H1 (cell line): Measurements from ENCODE around the gene ADGRV1. TPM values are rescaled to one million over a fixed set of nuclear protein-coding genes. Genes with fewer than 3 reads are reported as not detected.

Experiments used
- CTCF ChIA-PET: fragments of 300-600 bp; sonication (Branson Sonifier 250); formaldehyde crosslinking; loops from one replicate; lab custom pipeline; 2021; ENCODE audit not compliant: partially characterized antibody; lab: Charles Lee
- POLR2A ChIA-PET: fragments of 300-600 bp; sonication (Branson Sonifier 250); formaldehyde crosslinking; loops from one replicate; lab custom pipeline; 2021; ENCODE audit warnings: inconsistent platforms; ENCODE audit not compliant: partially characterized antibody; lab: Charles Lee
- DNase-seq, 2 experiments: peaks; one replicate each; pipeline versions ENCODE4 v3.0.0 to v3.0.0-alpha.2; 2010 to 2022; ENCODE audit warnings: low spot score in 2 of 2, low read depth in 1 of 2, mixed read lengths in 1 of 2
- FAIRE-seq: peaks from 2 replicates; lab custom pipeline; 2011; peaks lifted over from hg19 to GRCh38; lab: Jason Lieb, UNC
- H2AFZ ChIP-seq: 2 replicates; pipeline ENCODE4 v1.8.1; 2012; ENCODE audit warnings: low read length, inconsistent platforms
- H2AK5ac ChIP-seq: 2 replicates; pipeline ENCODE4 v1.6.1; 2013; ENCODE audit warnings: low read depth, low read length
- H2BK120ac ChIP-seq: replicated peaks from 2 replicates; pipeline ENCODE3; 2013; ENCODE audit warnings: low read depth, low read length, inconsistent platforms
- H2BK12ac ChIP-seq: 2 replicates; pipeline ENCODE4 v1.6.1; 2013; ENCODE audit warnings: low read depth, low read length
- H2BK15ac ChIP-seq: 2 replicates; pipeline ENCODE4 v1.6.1; 2013; ENCODE audit warnings: low read length
- H2BK20ac ChIP-seq: 2 replicates; pipeline ENCODE4 v1.6.1; 2013; ENCODE audit warnings: low read length
- H2BK5ac ChIP-seq: 2 replicates; pipeline ENCODE4 v1.6.1; 2013; ENCODE audit warnings: low read depth, low read length
- H3K14ac ChIP-seq: 2 replicates; pipeline ENCODE4 v1.6.1; 2013; ENCODE audit warnings: inconsistent platforms; ENCODE audit not compliant: insufficient read length
- H3K18ac ChIP-seq: 2 replicates; pipeline ENCODE4 v1.6.1; 2013; ENCODE audit warnings: low read length; ENCODE audit errors: extremely low read depth
- H3K23ac ChIP-seq: 2 replicates; pipeline ENCODE4 v1.6.1; 2013; ENCODE audit warnings: inconsistent platforms; ENCODE audit not compliant: insufficient read length
- H3K23me2 ChIP-seq: 2 replicates; pipeline ENCODE4 v1.6.1; 2013; ENCODE audit warnings: low read depth, low read length
- H3K27ac ChIP-seq: 2 replicates; pipeline ENCODE4 v1.6.1; 2011; ENCODE audit warnings: low read depth, low read length, inconsistent platforms
- H3K27me3 ChIP-seq, 4 experiments: replicated peaks in 1 of 4; 1 replicate in 1 of 4; 2 replicates in 3 of 4; pipeline versions ENCODE4 v1.6.1 to v1.8.1; 2011 to 2013; ENCODE audit warnings: low read length in 3 of 4, mild to moderate bottlenecking in 3 of 4, inconsistent platforms in 2 of 4, mixed read lengths in 2 of 4, moderate library complexity in 1 of 4; ENCODE audit not compliant: control insufficient read depth in 3 of 4, insufficient read depth in 3 of 4; ENCODE audit errors: extremely low read depth in 1 of 4
- H3K36me3 ChIP-seq, 4 experiments: 2 replicates each; pipeline versions ENCODE4 v1.6.1 to v1.8.1; 2011 to 2013; ENCODE audit warnings: mild to moderate bottlenecking in 4 of 4, low read length in 3 of 4, moderate library complexity in 2 of 4, control low read depth in 1 of 4, inconsistent platforms in 1 of 4; ENCODE audit not compliant: insufficient read depth in 4 of 4, control insufficient read depth in 2 of 4
- H3K4ac ChIP-seq: replicated peaks from 2 replicates; pipeline ENCODE3; 2013; ENCODE audit warnings: low read length, low read depth, mixed read lengths, inconsistent platforms; ENCODE audit not compliant: insufficient read length
- H3K4me1 ChIP-seq, 4 experiments: replicated peaks in 1 of 4; 1 replicate in 1 of 4; 2 replicates in 3 of 4; pipeline versions ENCODE4 v1.6.1 to v1.8.1; 2011 to 2013; ENCODE audit warnings: low read length in 3 of 4, inconsistent platforms in 2 of 4, mixed read lengths in 1 of 4; ENCODE audit not compliant: insufficient read depth in 4 of 4, control insufficient read depth in 3 of 4
- H3K4me2 ChIP-seq, 2 experiments: 2 replicates each; pipeline versions ENCODE4 v1.6.1 to v1.8.1; 2011 to 2013; ENCODE audit warnings: low read depth in 2 of 2, low read length in 2 of 2, control low read depth in 1 of 2, inconsistent platforms in 1 of 2, mild to moderate bottlenecking in 1 of 2; ENCODE audit not compliant: insufficient read depth in 1 of 2
- H3K4me3 ChIP-seq, 4 experiments: fragments of 200-600, 300-600 bp in 1 of 4; sonication (generic), shearing (Covaris generic), sonication (Bioruptor Twin) in 1 of 4; 2 replicates each; pipeline versions ENCODE4 v1.5.1 to v1.8.1; 2011 to 2016; ENCODE audit warnings: low read length in 4 of 4, low read depth in 3 of 4, control low read depth in 2 of 4, inconsistent platforms in 2 of 4, mild to moderate bottlenecking in 2 of 4, mixed read lengths in 1 of 4, moderate library complexity in 1 of 4; ENCODE audit not compliant: insufficient read depth in 2 of 4; ENCODE audit errors: extremely low read depth in 1 of 4
- H3K56ac ChIP-seq: replicated peaks from 2 replicates; pipeline ENCODE3; 2013; ENCODE audit warnings: low read depth, mild to moderate bottlenecking, mixed read lengths, low read length, inconsistent platforms; ENCODE audit not compliant: insufficient read length
- H3K79me1 ChIP-seq: 2 replicates; pipeline ENCODE4 v1.6.1; 2013; ENCODE audit warnings: low read depth, low read length, control low read depth
- H3K79me2 ChIP-seq, 2 experiments: 2 replicates each; pipeline versions ENCODE4 v1.6.1 to v1.8.1; 2012 to 2013; ENCODE audit warnings: low read length in 2 of 2, mild to moderate bottlenecking in 2 of 2, inconsistent platforms in 1 of 2; ENCODE audit not compliant: insufficient read depth in 2 of 2, control insufficient read depth in 1 of 2
- H3K9ac ChIP-seq, 4 experiments: replicated peaks in 1 of 4; 1 replicate in 1 of 4; 2 replicates in 3 of 4; pipeline versions ENCODE4 v1.6.1 to v1.8.1; 2011 to 2013; ENCODE audit warnings: low read depth in 3 of 4, low read length in 3 of 4, control low read depth in 2 of 4, mild to moderate bottlenecking in 2 of 4, moderate library complexity in 2 of 4, inconsistent platforms in 1 of 4; ENCODE audit errors: extremely low read depth in 1 of 4
- H3K9me3 ChIP-seq, 2 experiments: 2 replicates each; pipeline versions ENCODE4 v1.6.1 to v1.8.1; 2012 to 2013; ENCODE audit warnings: mild to moderate bottlenecking in 2 of 2, moderate library complexity in 2 of 2, control low read depth in 1 of 2, inconsistent platforms in 1 of 2, low read depth in 1 of 2, low read length in 1 of 2, mixed read lengths in 1 of 2; ENCODE audit not compliant: insufficient read depth in 2 of 2
- H4K20me1 ChIP-seq, 2 experiments: replicated peaks in 1 of 2; 2 replicates each; pipeline versions ENCODE3 to v1.8.1; 2011 to 2013; ENCODE audit warnings: inconsistent platforms in 2 of 2, low read length in 2 of 2, mild to moderate bottlenecking in 1 of 2; ENCODE audit not compliant: insufficient read depth in 2 of 2, control insufficient read depth in 1 of 2
- H4K5ac ChIP-seq: 2 replicates; pipeline ENCODE4 v1.6.1; 2013; ENCODE audit warnings: low read length, low read depth, mixed read lengths, inconsistent platforms; ENCODE audit not compliant: insufficient read length
- H4K8ac ChIP-seq: 2 replicates; pipeline ENCODE4 v1.8.0; 2013; ENCODE audit warnings: mild to moderate bottlenecking, moderate library complexity, low read length, inconsistent platforms; ENCODE audit not compliant: insufficient read depth; ENCODE audit errors: extremely low read depth
- H4K91ac ChIP-seq: replicated peaks from 2 replicates; pipeline ENCODE3; 2013; ENCODE audit warnings: low read length, mixed read lengths, inconsistent platforms; ENCODE audit not compliant: insufficient read length
- EGR1 ChIP-seq: IDR thresholded peaks from 2 replicates; pipeline ENCODE4 v1.6.1; 2011; ENCODE audit warnings: low read depth, low read length, borderline replicate concordance
- GTF2F1 ChIP-seq: IDR thresholded peaks from 2 replicates; pipeline ENCODE4 v1.6.1; 2012; ENCODE audit warnings: low read depth, low read length, improper control_type of control experiment, borderline replicate concordance
- KDM4A ChIP-seq: IDR thresholded peaks from one replicate; pipeline ENCODE4 v1.7.1; 2012; ENCODE audit warnings: low read depth, mild to moderate bottlenecking, moderate library complexity, low read length, inconsistent platforms; ENCODE audit not compliant: severe bottlenecking
- RNF2 ChIP-seq: fragments of 200-900, 300-1000 bp; sonication (generic); IDR thresholded peaks from 2 replicates; pipeline ENCODE4 v1.7.1; 2016; ENCODE audit warnings: borderline replicate concordance, low read depth, mild to moderate bottlenecking, antibody characterized with exemption, low read length; ENCODE audit not compliant: poor library complexity, severe bottlenecking; ENCODE audit errors: missing control alignments
- SIRT6 ChIP-seq: IDR thresholded peaks from one replicate; pipeline ENCODE4 v1.7.1; 2012; ENCODE audit warnings: low read length, inconsistent platforms
- WGBS, 2 experiments: shearing (Covaris generic) in 1 of 2; methylation state at CpG; one replicate each; pipeline versions ENCODE4 v1.1.6 to v1.1.7; 2013 to 2015; ENCODE audit warnings: low lambda C conversion rate in 2 of 2, mixed read lengths in 2 of 2, inconsistent platforms in 1 of 2, low coverage in 1 of 2, missing lambda C conversion rate in 1 of 2; ENCODE audit not compliant: insufficient replicate concordance in 2 of 2, insufficient coverage in 1 of 2, insufficient read length in 1 of 2; ENCODE audit errors: extremely low coverage in 1 of 2, missing lambda C conversion rate in 1 of 2; 5-methylcytosine and 5-hydroxymethylcytosine counted together
- polyA plus RNA-seq, 7 experiments: library from polyadenylated mRNA; depleted of rRNA in 3 of 7; stranded (reverse) in 5 of 7; unstranded in 2 of 7; fragments of >200 nt in 5 of 7; fragments of 200-250 nt in 2 of 7; gene quantifications; 1 replicate in 5 of 7; 2 replicates in 1 of 7; 4 replicates in 1 of 7; pipeline versions ENCODE4 v1.2.1 to v1.2.3, GENCODE V29; 2011 to 2013; ENCODE audit warnings: missing spikeins in 2 of 7, mixed read lengths in 2 of 7
- total RNA-seq: library from RNA; stranded (reverse); fragmentation: NEBNext Ultra II Directional; extraction: Animal tissue kit (Norgen Biotek cat#: 25700); gene quantifications from 2 replicates; pipeline ENCODE4 v1.2.1, GENCODE V29; 2021
- TF ChIP-seq, protein P1 (sequence below): IDR thresholded peaks from 2 replicates; pipeline ENCODE4 v1.6.1; 2012; ENCODE audit warnings: low read length, inconsistent platforms
- TF ChIP-seq, protein P2 (sequence below): IDR thresholded peaks from 2 replicates; pipeline ENCODE4 v1.6.1; 2011; ENCODE audit warnings: low read length, improper control_type of control experiment

The ADGRV1 gene
- total and polyA plus RNA-seq, 2 of the 8 experiments (the other 6 are each of a cell fraction or from before 2014, with no cell fraction given): 53.1 to 62.2 TPM

DNA sequence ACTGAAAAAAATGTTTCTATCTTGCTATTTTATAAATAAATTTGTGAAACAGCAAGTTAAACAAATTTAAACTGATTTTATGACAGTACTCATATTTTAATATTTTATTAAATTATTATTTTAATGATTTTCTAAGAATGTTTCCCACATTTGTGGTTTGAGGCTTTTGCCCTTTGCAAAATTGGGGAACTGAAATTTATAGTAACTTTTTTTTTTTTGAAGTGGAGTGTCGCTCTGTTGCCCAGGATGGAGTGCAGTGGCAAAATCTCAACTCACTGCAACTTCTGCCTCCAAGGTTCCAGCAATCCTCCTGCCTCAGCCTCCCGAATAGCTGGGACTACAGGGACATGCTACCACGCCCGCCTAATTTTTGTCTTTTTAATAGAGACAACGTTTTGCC lies 7.2 kb upstream of the ADGRV1 start:
- Histone ChIP-seq H3K4me3 (no peak overlapping the region), H4K91ac (no peak overlapping the region), H3K4me1 (peaks cover 0 to 14% (median 3%) of the 10 kb centered on the region in 4 experiments; a peak in 4 of 7 replicates), H3K23me2 (no peaks in the 10 kb centered on the region), H2BK15ac (no peak overlapping the region), H3K4me2 (no peak overlapping the region), H2AK5ac (no peak overlapping the region), H3K79me1 (no peaks in the 10 kb centered on the region), H3K56ac (no peak overlapping the region), H4K8ac (no peak overlapping the region), H3K18ac (no peak overlapping the region), H3K9me3 (no peaks in the 10 kb centered on the region), H2BK20ac (no peak overlapping the region), H3K36me3 (no peaks in the 10 kb centered on the region), H3K14ac (no peak overlapping the region), H3K27ac (no peak overlapping the region), H4K5ac (no peak overlapping the region), H2AFZ (no peak overlapping the region), H2BK5ac (no peak overlapping the region), H4K20me1 (no peaks in the 10 kb centered on the region), H3K9ac (no peak overlapping the region), H3K79me2 (no peaks in the 10 kb centered on the region), H2BK12ac (no peak overlapping the region), H3K27me3 (no peaks in the 10 kb centered on the region), H3K4ac (no peak overlapping the region), H3K23ac (no peak overlapping the region), H2BK120ac (no peak overlapping the region)
- DNase-seq (no peak), FAIRE-seq (no peak)
- ChIA-PET CTCF (interaction anchor here (1.1 kb wide), 1 partner anchor 22 kb away, joined by 3 read pairs; no protein-coding TSS in a partner anchor), POLR2A (no interaction called here)
- TF ChIP-seq GTF2F1 (no peak), RNF2 (no peak), EGR1 (no peak), SIRT6 (no peak), KDM4A (no peak)
- TF ChIP-seq, protein P1, sequence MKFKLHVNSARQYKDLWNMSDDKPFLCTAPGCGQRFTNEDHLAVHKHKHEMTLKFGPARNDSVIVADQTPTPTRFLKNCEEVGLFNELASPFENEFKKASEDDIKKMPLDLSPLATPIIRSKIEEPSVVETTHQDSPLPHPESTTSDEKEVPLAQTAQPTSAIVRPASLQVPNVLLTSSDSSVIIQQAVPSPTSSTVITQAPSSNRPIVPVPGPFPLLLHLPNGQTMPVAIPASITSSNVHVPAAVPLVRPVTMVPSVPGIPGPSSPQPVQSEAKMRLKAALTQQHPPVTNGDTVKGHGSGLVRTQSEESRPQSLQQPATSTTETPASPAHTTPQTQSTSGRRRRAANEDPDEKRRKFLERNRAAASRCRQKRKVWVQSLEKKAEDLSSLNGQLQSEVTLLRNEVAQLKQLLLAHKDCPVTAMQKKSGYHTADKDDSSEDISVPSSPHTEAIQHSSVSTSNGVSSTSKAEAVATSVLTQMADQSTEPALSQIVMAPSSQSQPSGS: no peak
- TF ChIP-seq, protein P2, sequence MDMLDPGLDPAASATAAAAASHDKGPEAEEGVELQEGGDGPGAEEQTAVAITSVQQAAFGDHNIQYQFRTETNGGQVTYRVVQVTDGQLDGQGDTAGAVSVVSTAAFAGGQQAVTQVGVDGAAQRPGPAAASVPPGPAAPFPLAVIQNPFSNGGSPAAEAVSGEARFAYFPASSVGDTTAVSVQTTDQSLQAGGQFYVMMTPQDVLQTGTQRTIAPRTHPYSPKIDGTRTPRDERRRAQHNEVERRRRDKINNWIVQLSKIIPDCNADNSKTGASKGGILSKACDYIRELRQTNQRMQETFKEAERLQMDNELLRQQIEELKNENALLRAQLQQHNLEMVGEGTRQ: no peak
- 89% methylated on average over 5 of the region's 5 CpGs; no CpG with 5 or more reads in 1 of the 2 experiments for WGBS, 2 experiments
